Measurements from ENCODE around the gene SBF2.

Gene SBF2

DNA sequence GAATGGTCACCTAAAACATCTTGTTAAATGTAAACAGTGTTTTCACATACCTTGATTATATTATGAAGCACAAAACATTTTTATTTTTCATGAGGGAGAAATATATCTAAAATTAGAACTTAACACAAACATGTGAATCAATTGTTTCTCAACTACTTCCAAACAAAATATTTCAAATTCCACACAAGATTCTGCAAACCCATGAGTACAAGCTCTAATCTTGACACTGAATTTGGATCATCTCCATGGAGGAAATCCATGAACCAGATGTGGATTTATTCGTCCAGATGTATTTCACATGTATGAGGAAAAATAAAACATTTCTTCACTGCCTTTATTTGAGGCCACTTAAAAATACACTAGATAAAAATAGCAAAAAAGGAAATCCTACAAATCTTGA is 184.2 kb downstream of the SBF2 start:
- peak; percentile 88 for DNase-seq (ENCODE audit: low read depth)
- no peak for TF ChIP-seq CTCF (IDR thresholded peaks at IDR 0.05; ENCODE audit: control insufficient read depth, insufficient read depth, low read depth, low read length, missing control alignments)
- no peak overlapping the region for H3K4me3 ChIP-seq (ENCODE audit: control insufficient read depth, low read depth, low read length)

DNA sequence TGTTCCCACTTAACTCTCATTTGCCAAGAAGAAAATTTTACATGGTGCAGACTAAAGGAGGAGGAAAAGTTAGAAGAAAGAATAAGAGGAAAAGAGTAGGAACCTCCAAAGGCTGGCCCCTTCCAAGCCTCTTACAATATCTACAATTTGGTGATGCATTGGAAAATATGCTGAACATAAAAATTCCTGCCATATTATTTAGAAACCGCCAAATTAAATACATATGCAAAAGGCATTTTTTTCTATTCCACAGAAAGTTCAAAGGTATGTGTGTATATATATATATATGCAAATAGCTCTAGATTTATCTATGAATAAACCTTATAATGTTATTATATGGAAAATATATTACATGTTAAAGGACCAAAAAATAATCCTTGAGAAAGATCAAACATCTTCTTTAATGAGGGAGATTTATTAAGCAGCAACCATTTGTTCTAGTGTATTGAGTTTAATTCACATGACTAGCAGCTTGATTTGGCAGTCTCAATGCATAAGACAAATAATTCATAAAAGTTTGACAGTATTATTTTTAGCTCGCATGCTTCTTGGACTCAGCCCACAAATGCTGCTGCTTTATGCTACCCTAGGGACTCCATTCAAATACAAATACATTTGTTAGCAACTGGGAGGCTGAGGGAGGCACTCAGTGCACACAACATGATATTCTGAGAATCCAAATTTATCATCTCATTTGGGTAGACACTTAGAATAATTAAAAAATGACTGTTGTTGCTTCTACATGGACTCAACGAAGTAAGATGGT is 184.9 kb downstream of the SBF2 start:
- H3K4me3 ChIP-seq (ENCODE audit: control insufficient read depth, low read depth, low read length) = no peak overlapping the region
- TF ChIP-seq CTCF (IDR thresholded peaks at IDR 0.05; ENCODE audit: control insufficient read depth, insufficient read depth, low read depth, low read length, missing control alignments) = no peak
- DNase-seq (ENCODE audit: low read depth) = peak; percentile 55

DNA sequence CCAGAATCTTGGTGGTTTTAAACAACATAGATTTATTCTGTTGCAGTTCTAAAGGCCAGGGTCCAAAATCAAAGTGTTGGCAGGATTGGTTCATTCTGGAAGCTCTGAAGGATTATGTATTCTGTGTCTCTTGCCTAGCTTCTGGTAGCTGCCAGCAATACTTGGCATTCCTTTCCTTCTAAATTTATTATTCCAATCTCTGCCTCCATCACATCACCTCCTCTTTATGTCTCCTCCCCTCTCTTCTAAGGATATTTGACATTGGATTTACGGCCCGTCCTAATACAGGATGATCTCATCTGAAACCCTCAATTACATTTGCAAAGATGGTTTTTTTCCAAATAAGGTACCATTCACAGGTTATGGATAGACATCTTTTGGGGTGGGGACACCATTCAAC is 186.5 kb downstream of the SBF2 start:
- no peak for TF ChIP-seq CTCF (IDR thresholded peaks at IDR 0.05; ENCODE audit: control insufficient read depth, insufficient read depth, low read depth, low read length, missing control alignments)
- DNase-seq (ENCODE audit: low read depth) = no peak
- no peak overlapping the region for H3K4me3 ChIP-seq (ENCODE audit: control insufficient read depth, low read depth, low read length)

- H3K4me3 ChIP-seq (ENCODE audit: control insufficient read depth, low read depth, low read length) = no peak overlapping the region
- TF ChIP-seq CTCF (IDR thresholded peaks at IDR 0.05; ENCODE audit: control insufficient read depth, insufficient read depth, low read depth, low read length, missing control alignments) = no peak
- DNase-seq (ENCODE audit: low read depth) = no peak
Measured at GRCh38 chr11:10097615-10098014, 196.4 kb downstream of the SBF2 start.

- no peak for TF ChIP-seq CTCF (IDR thresholded peaks at IDR 0.05; ENCODE audit: control insufficient read depth, insufficient read depth, low read depth, low read length, missing control alignments)
- no peak for DNase-seq (ENCODE audit: low read depth)
- no peak overlapping the region for H3K4me3 ChIP-seq (ENCODE audit: control insufficient read depth, low read depth, low read length)
Measured at GRCh38 chr11:10096987-10097386, 197.0 kb downstream of the SBF2 start.

GRCh38 chr11:10095412-10096208 is 198.4 kb downstream of the SBF2 start:
- H3K4me3 ChIP-seq (ENCODE audit: control insufficient read depth, low read depth, low read length) = no peak overlapping the region
- TF ChIP-seq CTCF (IDR thresholded peaks at IDR 0.05; ENCODE audit: control insufficient read depth, insufficient read depth, low read depth, low read length, missing control alignments) = no peak
- no peak for DNase-seq (ENCODE audit: low read depth)

Data from AG09309 (cell line).